ENCODE results near the gene DIS3L2.
A peak's percentile ranks its signal among the peaks of the same experiment; 100 is the strongest.
"Not testable (repeated sequence)": the region's sequence is repeated elsewhere in the genome, so short reads cannot be mapped to it uniquely, and the experiment has no call there.

Gene DIS3L2

DNA sequence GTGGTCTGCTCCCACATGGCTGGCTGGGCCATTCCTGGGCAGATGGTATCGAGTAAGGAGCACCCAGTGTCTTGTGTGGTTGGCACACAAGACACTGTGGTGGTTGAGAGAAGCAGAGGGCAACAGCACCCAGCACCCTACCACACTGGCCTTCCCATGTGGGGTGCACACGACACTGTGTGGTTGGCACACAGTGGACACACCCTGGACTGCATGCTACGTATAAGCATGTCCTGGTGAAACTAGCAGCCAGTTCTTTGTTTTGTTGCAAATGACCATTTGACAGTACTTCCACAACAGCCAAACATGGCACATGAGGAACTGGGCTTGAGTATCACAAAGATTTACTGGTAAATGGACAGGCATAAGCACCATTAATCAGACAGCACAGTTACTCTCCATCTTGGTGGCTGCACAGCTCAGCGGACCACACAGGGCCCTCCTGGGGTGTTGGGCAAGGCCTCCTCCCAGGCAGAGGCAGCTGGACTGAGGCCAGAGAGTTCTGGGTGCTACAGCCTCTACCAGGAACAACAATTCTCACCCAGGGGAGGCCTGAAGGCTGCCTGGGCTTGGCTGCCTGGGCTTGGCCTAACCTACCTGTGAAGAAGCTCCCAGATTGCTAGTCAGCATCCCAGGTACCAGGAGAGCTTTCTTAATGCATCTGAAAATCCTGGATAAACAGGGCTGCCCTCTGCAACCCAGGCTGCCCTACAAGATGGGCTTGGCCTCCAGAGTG, 357.7 kb downstream of the DIS3L2 start:
- DNase-seq, result no peak

DNA sequence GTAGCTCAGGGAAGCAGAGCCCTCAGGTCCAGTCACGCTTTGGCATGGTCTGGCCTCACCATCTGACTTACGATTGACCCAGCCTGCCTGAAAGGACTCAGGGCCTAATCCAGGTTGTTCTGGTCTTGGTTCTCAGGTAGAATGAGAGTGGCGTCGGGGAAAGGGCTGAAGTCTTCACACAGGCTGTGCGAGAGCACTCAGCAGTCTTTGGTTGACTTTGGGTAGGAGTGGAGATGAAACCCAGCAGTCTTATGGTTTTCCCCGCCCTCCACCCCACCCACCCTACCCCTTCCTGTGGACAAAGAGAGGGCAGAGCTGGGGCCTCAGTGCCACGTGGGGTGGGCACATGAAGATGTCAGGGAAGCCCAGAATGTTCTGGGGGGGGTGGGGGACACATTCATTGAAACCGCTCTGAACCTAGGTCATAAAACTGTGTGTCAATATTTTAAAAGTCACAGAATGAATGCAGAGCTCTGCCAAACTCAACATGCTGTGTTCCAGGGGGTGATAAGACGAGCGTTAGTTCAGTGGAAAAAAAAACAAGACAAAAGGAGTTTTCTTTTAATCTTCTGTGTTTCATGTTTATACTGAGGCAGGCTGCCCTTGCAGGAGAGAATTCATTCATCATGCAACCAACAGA, 358.4 kb downstream of the DIS3L2 start:
- no peak for DNase-seq

DNA sequence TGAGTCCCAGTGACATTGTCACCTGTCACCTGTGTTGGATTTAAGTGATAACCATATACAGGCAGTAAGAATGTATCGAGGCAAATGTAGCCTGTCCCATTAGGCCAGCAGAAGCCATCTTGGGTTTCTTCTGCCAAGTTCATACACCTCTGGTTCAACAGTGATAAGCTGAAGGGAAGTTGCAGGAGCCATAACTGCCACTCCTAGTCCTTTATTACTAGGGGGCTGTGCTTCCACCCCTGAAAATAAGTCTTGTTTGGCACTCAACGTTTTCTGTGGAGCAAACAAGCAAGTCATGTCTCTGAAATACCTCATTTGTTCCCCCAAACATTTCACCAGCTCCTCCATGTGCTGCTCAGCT, 358.9 kb downstream of the DIS3L2 start:
- no peak for DNase-seq

DNA sequence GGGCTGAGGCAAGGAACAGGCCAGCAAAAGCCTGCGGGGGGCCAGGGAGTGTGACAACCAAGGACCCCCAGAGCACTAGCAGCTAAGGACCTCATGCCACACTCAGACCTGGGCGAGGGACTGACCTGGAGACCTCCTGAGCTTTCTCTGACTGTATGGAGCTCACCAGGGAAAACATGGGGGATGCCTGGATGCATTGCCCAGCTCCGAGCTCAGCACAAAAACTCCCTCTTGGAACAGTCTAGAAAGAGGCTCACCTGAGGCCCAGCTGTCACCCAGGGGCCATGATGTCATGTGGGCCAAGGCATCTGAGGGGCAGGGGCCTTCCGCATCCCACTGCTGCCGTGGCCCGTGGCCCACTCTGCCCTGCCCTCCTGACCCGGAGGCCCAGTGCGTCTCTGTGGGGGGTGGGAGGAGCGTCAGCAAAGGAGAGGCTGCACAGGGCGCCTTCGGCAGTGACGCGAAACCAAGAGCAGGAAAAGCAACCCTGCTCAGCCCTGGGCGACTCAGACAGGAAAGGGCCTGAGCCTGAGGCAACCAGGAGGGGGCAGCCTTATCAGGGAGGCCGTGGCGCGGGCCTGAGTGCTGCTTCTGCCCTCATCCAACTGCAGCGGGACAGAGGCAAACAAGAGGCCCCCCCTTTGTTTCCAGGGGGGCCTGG, 359.8 kb downstream of the DIS3L2 start:
- DNase-seq, result no peak

DNA sequence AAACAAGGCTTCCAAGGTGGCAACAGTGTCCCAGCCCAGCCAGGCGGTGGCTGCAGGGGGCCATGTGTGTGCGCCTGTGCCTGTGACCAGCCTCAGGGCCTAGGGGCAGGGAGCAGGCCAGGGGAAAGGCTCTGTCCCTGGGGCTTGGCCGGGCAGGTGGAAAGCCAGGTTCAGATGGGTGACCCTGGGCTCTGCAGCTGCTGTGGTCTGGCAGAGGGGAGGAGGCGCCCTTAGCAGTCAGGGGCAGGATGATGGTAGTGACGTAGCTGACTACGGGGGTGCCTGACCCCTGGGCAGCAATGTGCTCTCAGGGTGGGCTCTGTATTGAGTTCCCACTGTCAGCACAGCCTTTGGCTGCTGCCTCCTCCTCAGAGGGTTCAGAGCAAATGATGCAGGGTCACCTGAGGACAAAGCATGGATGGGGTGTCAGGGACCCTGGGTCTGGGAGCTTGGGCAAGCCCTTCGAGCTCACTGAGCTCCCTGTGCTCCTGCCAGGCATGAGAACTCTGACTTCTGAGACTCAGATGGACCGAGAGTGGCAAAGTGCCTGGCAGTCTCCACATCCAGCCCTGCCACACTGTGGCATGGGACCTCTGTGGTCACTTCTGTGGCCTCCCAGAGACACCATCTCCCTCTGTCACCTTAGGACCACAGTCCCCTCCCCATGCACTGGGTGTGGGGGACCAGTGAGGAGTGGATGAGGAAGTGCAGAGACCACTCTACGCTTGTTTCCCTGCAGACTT, 360.5 kb downstream of the DIS3L2 start:
- no peak for DNase-seq

DNA sequence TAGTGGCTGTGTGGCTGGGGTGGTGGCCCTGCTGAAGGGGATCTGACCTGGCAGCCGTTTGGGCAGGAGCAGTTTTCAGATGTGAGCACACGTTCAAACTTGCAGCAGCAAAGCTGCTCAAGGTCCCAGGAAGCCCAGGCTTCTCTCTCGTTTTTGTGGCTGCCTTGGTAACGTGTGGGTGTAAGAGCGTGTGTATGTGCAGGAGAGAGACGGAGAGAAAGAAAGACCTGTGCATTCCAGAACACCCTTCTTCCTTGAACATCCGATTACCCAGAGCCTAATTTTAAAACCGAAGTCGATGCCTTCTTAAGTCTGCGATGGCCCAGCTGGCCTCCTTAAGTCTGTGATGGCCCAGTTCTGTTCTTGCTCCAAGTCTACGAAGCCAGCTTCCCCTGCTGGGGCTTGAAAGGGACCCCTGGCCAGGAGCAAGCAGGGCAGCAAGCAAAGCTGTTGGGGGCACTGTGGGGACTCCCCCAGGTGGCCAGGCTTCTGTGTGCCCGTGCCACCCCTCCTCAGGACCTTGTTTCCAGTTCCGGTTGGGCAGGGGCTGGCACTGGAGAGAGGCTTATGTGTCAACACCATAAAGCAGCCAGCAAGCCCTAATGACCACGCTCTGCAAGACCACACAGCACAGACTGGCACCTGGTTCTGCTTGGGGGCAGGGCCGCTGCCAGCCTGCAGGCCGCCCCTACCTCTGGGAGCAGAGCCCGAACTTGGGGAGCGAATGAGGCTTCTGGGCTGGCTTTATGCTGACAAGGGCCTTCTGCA, 361.2 kb downstream of the DIS3L2 start:
- peak in 1 of 51 donors; percentile 29 for DNase-seq

DNA sequence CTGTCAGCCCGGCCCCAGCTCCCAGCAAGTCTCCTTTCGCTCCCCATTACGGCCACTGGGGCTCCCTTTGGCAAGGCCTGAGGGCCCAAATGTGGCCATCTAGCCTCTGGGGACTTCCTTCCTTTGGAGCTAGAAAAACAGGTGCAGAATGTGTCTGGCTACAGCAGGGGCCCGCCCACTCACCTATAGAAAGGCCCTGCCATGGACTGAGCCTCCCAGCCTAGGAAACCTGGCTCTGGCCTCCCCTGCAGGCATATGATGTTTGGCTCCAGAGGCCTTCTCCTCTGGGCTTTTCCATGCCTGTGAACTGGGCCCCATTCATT, 361.8 kb downstream of the DIS3L2 start:
- no peak for DNase-seq

DNA sequence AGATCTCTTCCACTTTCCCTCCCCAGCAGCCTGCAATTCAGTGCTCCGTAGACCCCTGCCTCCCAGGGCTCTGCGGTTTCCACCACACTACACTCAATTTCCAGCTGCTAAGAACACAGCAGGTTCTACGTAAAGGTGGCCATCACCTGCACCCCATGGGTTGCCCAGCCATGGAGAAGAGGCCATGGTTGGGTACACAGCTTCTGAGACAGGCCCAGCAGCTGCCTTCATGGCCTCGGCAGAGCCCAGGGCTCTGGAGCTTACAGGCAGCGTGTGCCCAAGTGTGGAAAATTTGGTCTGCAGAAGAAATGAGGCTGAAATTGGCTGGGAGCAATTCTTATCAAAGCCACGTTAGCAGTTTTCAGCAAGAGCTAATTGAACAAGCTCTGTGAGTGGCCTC, 362.5 kb downstream of the DIS3L2 start:
- DNase-seq, result not testable (repeated sequence)

DNA sequence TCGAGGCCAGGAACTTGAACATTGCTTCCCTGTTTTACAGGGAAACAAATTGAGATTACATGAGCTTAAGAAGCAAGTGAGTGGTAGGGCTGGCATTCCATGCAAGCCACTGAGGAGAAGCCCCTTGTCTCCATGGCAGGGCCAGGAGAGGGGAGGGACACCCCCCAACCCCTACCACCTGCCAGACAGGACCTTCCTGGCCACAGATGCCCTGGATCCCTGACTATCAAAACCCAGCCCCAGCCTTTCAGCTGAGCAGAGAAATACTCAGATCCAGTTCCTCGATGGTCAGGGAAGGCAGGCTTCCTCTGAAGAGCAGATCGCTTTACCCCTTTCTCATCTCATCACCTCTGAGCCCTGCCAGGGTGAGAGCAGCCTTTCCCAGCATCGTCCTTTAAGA, 363.3 kb downstream of the DIS3L2 start:
- no peak for DNase-seq

DNA sequence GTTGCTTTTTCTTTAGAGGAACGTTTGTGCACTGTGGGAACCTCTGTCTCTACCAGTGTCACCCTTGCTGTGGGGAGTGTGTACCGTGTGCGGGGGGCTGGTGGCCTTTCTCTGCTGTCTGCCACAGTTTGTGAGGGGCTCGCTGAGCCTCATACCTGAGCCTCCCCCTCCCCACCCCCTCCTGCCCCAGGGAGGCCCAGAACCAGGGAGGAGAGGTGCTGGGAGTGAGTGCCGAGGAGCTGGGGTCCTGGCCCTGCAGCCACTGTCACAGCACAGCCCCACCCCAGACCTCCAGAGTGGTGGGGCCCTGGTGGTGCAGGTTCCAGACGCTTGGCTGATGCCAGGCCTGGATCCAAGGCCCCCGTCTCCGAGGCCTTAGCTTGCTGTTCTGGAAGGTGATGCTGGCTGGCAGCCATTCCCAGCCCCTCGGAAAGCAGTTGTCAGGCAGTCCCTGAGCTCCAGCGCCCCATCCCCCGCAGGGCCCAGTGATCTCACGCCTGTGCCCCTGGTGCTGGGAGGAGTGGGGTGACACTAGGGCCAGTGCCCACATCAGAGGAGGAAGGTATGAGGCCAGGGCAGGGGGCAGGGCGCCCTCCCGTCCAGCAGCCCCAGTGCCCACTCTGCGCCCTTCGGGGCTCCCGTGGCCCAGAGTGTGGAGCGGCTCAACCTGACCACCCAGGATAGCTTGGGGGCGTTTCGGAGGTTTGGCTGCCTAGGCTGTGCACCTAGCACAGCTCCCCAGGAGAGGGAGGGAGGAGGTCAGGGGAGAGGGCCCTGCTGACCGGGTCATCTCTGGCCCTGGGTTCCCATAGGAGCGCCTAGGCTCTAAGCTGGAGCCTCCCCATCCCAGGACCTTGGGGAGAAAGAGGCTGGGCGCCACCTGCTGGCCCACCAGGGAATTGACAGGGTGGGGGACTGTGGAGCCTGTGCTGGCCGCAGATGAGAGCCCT, 364.1 kb downstream of the DIS3L2 start:
- DNase-seq, result peak in 33 of 51 donors; percentile 10 to 76 (median 35)

DNA sequence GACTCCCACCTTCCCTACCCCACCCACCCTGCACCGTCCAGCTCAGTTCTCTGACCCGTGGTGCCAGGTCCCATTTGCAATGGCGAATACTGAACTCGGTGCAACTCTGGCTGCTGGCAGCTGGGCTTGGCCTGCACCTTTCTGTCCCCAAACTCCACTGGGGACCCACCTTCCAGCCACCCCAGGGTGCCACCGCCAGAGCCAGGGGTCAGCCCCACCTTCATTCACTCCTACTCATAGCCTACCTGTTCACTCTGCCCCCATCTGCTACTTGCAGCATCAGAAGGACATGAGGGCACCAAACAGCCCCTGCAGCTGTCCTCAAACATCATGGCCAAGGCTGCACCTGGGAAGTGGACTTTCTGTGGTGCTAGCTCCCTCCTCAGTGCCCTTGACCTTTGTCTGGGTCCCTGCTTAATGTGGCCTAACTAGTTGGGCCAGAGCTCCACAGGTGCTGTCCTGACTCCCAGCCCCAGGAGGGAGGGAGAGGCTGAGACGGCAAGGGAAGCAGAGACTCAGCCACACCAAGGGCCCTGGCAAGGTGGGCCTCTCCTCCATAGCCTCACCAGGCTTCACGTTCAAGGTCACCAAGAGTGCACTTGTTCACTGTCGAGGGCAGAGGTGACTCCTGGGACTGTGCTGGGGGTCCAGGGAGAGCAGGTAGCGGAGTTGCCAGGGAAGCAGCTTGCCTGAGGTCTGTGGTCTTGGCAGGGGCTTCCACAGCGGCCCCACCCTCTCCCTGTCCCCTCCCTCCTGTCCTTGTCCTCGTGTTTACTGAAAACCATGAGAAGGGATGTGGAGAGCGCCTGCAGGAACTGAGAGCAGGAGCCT, 365.0 kb downstream of the DIS3L2 start:
- DNase-seq, result not testable (repeated sequence)

DNA sequence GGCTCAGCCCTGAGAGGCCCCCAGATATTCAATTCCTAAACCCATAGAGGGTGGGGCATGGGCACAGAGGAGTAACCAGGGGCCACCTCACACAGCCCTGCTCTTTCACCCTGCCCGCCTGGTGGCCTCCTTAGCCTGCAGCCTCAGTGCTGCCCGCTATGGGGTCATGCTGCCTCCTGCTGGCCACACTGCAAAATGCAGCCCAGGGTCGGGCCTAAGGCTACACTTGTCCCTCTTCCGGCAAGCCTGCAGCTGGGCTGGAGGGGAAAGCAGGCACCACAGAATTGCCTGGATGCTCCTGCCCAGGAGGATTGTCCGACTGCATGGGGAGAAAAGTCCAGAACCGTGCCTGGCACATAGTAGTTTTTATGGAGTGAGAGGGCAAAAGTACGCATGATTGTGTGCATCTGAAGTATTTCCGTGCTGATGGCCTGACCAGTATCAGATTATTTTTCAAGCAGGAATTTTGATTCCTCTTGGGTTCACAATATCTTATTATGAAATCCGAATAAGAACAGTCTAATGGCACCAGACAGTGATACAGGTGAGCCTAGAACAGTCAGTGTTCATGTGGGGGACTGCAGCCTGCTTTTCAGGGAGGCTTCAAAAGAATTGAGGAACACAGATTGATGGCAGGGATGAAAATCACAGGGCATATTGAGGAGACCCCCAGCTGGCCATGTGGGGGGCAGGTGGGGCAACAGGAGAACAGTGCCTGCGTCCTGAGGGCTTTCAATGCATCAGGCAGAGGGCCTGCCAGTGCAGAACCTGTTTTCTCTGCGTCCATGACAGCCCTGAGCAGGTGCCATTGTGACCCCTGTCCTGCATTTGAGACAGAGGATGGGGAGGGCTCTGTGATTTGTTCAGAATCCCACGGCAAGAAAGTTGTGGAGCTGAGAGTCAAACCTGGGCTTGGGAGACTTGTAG, 365.9 kb downstream of the DIS3L2 start:
- peak in 42 of 51 donors; percentile 14 to 80 (median 47) for DNase-seq

DNA sequence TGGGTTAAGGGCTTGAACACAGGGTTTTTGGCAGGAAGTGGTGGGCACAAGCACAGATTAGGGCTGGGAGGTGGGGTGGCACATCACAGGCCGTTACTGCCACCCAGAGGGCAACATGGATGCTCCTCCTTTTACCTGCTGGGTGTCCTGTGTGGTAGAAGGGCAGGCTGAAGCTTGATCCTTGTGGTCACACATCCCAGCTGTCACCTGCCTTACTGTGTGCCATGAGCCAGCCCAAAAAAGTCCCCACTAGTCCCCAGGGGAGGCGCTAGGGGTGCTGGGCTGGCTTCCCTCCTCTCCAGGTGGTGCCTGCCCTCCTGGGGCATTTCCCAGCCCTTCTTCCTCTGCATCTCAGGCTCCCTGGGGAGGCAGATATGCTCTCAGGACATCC, 366.5 kb downstream of the DIS3L2 start:
- no peak for DNase-seq

DNA sequence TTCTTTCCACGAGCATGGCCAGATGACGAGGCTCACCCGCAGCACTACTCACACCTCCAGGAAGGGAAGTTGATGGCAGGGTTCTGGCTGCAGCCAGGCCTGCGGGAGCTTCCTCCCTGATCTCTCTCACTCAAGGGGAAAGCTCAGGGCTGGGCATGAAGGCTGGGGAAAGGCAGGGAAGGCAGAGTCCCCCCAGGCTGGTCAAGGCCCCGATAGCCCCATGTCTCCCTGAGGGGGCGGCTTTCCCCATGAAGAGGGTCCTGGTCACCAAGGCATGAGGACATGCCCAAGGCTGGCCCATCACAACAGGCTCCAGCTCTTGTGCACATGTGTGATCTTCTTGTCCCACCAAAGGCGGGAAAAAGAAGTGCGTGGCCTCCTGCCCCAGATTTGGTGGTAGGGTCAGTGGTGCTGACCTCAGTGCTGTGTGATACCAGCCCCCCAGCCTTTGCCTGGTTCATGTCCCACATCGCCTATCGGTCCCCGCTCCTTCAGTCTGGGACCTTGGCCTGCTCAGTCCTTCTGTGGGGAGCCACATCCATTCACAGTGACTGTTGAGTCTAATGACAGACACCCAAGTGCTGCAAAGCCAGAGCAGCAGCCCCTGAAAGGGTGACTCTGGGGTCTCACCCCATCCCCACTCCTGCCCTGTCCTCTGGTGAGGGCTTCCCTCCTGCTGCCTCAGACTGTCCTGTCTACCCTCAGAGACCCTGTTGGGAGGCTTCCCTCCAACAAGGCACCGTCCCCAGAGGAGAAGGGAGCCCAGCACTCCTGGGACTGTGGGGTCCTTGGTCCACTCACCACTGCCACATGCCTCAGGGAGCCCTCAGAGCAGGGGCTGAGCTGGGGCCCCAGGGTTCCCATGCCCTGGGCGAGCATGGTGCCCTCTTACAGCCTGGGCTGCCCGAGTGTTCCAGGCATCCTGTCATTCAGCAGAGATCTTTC, 367.3 kb downstream of the DIS3L2 start:
- no peak for DNase-seq

DNA sequence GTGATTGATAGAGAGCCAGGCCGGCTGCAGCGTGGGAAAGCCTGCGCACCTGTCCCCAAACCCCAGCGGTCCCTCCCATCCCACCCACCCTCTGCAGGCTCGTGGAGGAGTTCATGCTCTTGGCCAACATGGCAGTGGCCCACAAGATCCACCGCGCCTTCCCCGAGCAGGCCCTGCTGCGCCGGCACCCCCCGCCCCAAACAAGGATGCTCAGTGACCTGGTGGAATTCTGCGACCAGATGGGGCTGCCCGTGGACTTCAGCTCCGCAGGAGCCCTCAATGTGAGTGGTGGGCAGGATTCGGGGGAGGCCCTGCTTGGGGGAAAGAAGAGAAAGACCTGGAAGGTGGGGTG, 368.2 kb downstream of the DIS3L2 start:
- DNase-seq, result no peak

DNA sequence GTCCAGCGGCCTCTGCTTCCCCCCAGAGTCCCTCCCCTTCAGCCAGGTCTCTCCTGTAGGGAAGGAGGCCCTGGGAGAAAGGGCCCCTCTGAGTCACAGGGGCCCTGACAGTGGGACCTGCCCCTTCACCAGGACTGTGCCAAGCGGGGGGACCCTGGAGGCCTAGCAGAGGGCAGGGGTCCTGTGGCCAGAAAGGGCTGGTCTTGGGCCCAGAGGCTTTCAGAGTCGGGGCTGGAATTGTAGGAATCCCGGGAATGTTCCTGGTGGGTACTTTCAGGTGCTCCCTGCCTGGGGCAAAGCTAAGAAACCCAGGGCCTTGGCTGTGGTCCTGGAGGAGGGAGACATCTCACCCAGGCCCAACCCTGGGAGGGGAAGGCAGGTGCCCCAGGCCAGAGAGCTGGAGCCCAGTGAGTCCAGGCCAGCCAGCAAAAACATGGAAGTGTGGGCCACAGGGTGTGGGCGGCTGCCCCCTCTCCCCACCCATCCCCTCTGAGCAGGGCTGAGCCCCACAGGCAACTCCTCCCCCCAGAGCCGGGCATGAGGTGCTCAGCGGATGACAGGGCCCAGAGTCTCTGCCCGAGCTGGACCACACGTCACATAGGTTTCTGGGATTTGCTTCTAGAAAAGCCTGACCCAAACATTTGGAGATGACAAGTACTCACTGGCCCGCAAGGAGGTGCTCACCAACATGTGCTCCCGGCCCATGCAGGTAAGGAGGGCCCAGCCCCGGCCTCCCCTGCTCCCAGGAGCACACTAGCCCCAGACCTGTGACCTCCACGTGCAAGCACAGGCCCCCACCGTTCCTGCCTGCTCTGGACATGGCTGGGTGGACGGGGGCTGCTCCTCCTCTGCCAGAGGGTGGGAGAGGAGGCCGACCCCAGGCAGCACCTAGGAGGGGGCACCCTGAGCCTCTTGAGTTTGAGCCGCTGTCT, 368.8 kb downstream of the DIS3L2 start:
- DNase-seq, result no peak

Measured in hypothalamus (tissue), 51 donors.